SHP77 (cell line): ENCODE data around the gene GDA.
A peak's percentile ranks its signal among the peaks of the same experiment; 100 is the strongest.
"Not testable (repeated sequence)": the region's sequence is repeated elsewhere in the genome, so short reads cannot be mapped to it uniquely, and the experiment has no call there.

Experiments
- DNase-seq, 2 experiments: peaks; one replicate each; lab custom pipeline; 2025; lab: John Stamatoyannopoulos, UW

GDA gene

DNA sequence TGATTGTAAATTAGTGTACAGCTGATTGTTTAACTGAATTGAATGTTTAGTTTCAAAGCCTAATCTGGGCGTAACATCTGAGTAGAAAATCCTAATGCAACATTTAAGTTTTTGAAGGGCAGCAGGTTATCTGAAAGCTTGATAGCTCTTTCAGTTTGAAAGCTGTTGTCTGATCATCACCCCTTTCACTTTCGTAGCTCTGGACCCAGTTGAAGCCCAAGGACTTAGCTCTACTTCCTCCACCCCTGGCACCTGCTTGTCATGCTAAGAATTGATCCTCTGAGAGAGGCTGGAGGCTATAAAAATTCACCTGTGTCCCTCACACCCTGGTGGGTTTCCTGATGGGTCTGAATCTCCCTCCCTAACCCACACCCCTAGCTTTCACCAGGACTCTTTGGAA is 129.7 kb downstream of the GDA start:
- no peak for DNase-seq

DNA sequence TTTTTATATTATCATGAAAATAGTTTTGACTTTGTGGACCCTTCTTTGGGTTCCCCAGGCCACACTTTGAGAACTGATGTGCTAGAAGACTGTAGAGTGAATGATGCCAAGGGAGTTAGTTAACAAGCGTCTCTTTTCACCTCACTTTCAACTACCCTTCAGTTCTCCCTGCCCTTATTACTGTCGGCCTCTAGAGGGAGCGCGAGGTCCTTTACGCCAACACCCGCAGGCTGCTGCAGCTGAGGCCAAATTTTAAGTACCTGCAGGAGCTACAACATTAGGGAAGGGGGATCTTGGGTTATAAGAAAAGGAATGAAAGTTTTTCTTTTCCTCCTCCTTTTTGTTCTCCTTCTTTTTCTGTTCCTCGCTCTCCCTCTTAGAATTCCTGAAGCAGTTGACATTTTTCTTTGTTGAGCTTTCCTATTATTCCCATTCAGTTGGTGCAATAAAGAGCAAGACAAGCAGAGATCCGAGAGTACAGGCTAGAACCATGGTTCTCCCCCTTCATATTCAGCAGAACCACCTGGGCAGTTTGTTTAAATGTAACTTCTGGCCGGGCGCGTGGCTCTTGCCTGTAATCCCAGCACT is 131.8 kb downstream of the GDA start:
- DNase-seq, result peak; percentile 35 to 47

DNA sequence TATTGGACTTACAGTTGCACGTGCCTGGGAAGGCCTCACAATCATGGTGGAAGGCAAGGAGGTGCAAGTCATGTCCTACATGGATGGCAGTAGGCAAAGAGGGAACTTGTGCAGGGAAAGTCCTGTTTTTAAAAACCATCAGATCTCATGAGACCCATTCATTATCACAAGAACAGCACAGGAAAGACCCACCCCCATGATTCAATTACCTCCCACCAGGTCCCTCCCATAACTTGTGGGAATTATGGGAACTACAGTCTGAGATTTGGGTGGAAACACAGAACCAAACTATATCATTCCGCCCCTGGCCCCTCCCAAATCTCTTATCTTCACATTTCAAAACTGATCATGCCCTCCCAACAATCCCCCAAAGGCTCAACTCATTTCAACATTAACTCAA is 140.2 kb downstream of the GDA start:
- DNase-seq, result no peak

DNA sequence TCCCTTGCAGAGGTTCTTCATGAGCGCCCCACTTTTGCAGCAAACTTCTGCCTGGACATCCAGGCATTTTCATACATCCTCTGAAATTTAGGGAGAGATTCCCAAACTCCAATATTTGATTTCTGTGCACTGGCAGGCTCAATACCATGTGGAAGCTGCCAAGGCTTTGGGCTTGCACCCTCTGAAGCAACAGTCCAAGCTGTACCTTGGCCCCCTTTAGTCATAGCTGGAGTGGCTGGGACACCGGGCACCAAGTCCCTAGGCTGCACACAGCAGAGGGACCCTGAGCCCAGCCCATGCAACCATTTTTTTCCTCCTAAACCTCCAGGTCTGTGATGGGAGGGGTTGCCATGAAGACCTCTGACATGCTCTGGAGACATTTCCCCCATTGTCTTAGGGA is 141.1 kb downstream of the GDA start:
- no peak for DNase-seq

DNA sequence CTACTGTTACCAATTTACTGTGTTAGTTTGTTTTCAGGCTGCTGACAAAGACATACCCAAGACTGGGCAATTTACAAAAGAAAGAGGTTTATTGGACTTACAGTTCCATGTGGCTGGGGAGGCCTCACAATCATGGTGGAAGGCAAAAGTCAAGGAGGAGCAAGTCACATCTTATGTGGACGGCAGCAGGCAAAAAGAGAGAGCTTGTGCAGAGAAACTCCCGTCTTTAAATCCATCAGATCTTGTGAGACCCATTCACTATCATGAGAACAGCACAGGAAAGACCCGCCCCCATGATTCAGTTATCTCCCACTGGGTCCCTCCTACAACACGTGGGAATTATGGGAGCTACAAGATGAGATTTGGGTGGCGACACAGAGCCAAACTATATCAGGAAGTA is 142.3 kb downstream of the GDA start:
- not testable (repeated sequence) for DNase-seq

DNA sequence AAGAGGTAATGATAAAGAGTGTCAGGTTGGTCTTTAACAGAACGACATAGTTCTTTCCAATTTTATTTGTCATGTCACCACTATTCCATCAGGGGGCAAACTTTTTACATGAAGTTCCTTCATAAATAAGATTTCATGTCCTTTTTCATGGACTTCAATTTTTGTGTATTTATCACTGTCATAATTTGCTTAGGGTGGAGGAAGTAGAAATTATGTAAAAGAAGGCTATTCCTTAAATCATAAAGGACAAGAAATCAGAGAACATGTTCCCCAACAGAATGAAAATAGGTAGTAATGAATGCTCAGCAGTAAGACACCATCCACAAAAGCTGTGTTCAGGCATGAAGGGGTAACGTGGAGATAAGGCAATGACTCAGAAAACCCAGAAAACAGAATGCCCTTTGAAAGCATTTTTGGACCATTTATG is 143.0 kb downstream of the GDA start:
- no peak for DNase-seq

DNA sequence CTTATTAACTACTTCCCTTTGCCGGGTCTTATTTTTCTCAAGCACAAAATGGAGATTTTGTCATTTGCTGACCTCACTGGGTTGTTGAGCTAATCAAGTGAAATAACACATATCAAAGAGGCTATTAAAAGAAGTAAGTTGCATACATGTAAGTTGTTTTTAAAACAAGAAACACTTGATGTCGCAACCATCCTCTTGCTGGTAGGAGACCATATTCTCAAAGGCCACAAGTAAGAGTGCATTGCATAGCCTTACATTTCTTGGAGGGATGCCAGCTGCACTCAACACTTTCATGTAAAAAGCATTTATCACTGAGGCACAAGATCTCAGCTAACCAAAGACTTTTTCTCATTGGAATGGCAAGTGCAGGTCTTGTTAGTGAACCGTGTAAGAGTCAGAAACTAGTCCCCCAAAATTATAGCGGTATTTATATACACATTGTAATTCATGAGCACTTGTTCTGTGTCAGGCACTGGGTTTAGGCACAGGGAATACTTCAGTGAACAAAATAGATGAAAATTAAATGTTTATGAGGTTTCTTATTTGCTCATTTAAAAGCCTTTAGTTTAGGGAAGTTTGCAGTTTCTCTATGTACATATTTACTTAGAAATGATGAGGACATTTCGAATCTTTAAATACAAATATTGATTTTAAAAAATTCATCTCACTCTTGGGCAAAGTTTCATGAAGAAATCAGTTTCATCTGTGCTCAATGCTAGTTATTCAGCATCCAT is 143.8 kb downstream of the GDA start:
- peak in 1 of 2 experiments; percentile 9 for DNase-seq

DNA sequence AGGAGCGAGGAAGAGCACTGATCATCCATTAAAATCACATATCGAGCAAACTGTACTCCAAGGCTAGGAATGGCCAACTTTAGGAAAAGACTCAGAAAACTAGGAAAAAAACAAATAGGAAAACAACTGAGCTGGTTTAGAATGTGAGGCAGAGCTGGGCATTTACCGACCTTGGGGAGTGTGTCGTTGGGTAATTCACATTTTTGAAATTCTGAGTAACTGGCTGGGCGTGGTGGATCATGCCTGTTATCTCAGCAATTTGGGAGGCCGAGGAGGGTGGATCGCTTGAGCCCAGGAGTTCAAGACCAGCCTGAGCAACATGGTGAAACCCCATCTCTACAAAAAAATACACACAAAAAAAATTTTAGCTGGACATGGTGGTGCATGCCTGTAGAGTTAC is 145.7 kb downstream of the GDA start:
- no peak for DNase-seq

DNA sequence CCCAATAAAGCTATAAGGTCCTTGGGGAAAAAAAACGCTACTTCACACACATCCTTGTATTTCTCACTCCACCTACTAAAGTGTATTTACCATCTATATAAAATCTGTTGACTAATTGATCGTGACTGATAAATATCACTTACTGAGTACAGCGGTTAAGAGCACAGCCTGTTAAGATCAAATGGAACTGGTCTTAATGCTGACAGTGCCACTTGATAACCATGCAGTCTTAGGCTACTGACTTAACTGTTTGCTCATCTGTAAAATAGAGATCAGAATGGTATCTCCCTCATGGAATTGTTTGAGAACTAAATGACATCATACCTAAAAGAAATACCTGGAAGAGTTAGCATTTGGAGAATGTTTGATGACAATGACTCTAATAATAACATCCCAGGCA is 148.3 kb downstream of the GDA start:
- no peak for DNase-seq

DNA sequence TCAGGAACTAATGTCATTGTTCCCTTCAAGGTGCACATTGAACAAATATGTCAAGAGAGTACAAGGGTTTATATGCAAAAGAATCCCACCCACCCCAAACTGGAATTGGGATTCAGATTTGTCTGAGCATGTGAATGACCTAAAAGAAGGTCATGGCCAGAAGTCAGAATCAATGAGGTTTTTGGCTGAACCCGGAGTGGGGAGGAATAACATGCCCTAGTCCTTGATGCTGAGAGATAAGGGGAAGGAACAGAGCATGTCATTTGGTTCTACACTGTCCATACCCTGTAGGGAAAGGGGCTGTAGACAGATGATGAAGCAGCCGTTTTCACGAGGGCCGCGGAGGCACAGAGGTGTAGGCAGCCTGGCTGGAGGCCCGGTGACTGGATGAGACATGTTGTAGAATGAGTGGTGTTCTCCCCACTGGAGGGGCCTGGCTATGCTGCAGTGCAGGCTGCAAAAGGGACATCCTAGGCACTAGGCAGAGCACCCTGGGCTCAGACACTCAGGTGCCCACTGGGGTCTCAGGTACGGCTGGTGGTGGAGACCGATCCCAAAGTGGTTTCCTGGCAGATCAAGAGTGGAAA is 149.9 kb downstream of the GDA start:
- no peak for DNase-seq

DNA sequence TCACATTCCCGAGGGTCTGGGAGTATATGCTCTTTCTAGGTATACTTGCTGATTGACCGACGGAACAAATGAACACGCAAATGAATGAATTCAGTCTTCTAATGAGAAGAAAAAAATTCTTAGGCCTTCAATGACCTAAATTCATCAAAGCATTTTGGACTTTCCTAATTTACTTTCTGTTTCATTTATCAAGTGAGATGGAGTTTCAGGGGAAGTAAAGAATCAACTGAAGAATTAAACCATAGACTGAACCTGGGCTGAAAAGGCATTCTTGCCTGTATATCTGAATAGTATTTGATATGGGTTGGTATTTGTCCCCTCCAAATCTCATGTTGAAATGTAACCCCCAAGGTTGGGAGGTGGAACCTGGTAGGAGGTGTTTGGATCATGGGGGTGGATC is 151.6 kb downstream of the GDA start:
- DNase-seq, result no peak
